ENCODE measurements around the gene CPT1A.

DNA sequence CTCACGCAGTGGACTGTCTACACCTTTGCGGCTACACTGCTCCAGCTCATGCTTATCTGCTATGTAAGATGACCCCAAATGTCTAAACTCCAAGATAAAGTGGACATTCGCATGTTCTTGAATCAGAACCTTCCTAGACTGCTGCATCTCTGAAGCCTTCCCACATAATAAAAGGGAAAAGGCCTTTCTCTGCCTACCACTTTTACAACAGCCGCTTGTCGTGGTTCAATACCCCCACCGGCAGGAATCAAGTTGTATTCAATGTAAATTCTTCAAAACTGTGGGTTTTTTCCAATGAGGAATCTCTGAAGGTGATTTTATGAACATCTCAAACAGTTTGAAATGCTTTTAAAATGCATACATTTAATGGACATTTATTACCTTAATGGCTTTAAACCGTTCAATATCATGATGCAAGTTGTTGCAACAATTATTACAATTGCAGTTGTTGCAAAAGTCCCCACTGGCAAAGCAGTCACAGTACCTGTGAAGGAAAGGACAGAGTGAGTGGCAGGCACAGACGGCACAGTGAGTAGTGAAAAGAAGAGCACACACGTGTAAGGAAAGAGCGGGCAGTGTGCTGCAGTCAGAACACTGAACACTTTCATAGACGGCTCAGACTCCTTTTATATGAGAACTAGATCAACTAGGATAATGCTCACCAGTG is 126.1 kb downstream of the CPT1A start:
- TF ChIP-seq, protein P1, sequence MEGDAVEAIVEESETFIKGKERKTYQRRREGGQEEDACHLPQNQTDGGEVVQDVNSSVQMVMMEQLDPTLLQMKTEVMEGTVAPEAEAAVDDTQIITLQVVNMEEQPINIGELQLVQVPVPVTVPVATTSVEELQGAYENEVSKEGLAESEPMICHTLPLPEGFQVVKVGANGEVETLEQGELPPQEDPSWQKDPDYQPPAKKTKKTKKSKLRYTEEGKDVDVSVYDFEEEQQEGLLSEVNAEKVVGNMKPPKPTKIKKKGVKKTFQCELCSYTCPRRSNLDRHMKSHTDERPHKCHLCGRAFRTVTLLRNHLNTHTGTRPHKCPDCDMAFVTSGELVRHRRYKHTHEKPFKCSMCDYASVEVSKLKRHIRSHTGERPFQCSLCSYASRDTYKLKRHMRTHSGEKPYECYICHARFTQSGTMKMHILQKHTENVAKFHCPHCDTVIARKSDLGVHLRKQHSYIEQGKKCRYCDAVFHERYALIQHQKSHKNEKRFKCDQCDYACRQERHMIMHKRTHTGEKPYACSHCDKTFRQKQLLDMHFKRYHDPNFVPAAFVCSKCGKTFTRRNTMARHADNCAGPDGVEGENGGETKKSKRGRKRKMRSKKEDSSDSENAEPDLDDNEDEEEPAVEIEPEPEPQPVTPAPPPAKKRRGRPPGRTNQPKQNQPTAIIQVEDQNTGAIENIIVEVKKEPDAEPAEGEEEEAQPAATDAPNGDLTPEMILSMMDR (conservative IDR thresholded peaks at IDR 0.05), result no peak
- no peak for TF ChIP-seq EZH2 (IDR thresholded peaks at IDR 0.05; ENCODE audit: low read depth)

Data from PC-9 (cell line).